NCI-H2227 (cell line): ENCODE results near the gene TBX10.
"Not testable (repeated sequence)": the region's sequence is repeated elsewhere in the genome, so short reads cannot be mapped to it uniquely, and the experiment has no call there.

Source experiments
- DNase-seq: peaks from one replicate; lab custom pipeline; 2025; ENCODE audit not compliant: unreplicated experiment; lab: John Stamatoyannopoulos, UW

Gene TBX10

DNA sequence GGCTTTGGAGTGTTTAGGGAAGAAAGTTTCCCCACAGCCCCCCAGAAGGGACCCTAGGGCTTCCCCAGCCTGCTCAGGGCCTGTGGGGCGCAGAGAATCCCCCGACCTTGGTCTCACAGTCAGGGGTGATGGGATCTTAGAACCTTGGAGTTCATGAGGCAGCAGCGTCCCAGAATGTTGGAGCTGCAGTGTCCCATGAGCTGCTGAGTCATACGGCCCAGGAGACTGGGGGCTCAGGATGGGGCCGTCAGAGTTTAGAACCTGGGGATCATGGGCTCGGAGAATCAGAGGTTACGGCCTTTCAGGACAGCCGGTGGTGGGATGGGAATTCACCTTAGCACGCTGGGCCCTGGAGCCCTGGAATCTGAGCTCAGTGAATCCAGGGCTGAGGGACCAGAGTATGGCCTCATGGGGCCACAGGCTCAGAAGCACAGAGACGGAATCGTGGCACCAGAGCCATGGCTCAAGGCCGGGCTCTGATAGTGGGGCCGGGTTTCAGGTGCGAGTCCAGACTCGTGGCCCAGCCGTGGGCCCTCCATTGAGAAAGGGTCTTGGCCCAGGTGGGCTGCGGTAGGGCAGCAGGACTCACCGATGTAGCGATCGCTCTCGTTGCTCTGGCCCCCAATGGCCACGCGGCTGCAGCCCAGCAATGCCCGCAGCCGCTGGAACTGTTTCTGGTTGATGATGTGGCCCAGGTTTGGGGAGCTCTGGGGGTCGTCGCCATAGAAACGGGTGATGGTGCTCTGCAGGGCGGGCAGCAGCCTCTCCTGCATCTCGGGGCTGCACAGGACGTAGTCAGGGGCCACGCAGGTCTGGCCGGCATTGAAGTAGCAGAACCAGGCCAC lies 25.4 kb upstream of the TBX10 start:
- no peak for DNase-seq

GRCh38 chr11:67664213-67664585 lies 24.6 kb upstream of the TBX10 start:
- DNase-seq = no peak

- DNase-seq = no peak
Observed at GRCh38 chr11:67663532-67664212, 24.1 kb upstream of the TBX10 start.

- no peak for DNase-seq
Observed at GRCh38 chr11:67662835-67663531, 23.4 kb upstream of the TBX10 start.

- DNase-seq = no peak
Observed at GRCh38 chr11:67662142-67662834, 22.7 kb upstream of the TBX10 start.

- DNase-seq = not testable (repeated sequence)
Observed at GRCh38 chr11:67660752-67661151, 21.2 kb upstream of the TBX10 start.

GRCh38 chr11:67659651-67660165 lies 20.1 kb upstream of the TBX10 start:
- DNase-seq = not testable (repeated sequence)

- DNase-seq = no peak
Observed at GRCh38 chr11:67657300-67657699, 17.7 kb upstream of the TBX10 start.

- no peak for DNase-seq
Observed at GRCh38 chr11:67656278-67656922, 16.8 kb upstream of the TBX10 start.

DNA sequence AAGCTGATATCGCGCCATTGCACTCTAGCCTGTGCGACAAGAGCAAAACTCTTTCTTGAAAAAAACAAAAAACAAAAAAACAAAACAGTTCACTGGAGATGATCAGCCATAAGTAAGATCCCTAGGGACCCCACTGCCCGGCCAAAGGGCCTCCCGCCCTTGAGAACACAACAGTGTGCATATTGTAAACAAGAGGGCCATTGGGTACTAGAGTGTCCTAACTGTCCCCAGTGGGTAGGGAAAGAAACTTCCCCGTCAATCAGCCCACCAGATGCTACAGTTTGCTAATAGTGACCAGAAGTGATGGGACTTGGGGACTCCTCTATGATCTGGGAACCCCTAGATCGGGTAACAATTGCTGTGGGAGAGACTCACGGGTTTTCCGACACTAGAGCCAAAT lies 14.7 kb upstream of the TBX10 start:
- no peak for DNase-seq

GRCh38 chr11:67652965-67653845 lies 13.6 kb upstream of the TBX10 start:
- DNase-seq = no peak

DNA sequence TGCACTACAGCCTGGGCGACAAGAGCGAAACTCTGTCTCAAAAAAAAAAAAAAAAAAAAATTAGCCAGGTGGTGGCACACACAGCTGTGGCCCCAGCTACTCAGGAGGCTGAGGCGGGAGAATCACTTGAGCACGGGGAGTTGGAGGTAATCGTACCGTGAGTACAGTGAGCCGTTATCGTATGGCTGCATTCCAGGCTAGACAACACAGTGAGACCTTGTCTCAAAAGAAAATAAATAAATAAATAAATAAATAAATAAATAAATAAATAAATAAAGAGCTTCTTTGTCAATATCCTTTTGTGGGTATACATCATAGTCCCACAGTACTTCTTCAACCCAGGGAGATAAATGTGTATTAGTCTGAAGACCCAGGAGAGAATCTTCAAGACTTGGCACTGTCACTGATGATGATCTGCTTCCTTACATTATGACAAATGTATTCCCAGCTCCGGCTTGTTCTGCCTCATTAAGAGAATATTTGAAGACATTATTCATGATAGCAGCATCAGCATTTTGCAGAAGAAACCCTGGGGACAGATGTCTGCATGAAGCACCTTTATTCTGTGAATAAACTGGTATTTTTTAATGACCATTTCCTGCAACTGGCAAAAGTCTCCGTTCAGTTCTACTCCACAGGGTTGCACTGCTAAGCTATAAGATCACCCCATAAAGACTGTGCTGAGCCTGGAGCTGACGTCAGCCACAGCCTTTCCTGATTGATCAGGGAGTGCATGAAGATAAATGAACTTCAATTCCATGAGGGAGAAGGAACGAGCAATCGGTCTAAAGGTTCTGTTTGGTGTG lies 12.6 kb upstream of the TBX10 start:
- DNase-seq = no peak

DNA sequence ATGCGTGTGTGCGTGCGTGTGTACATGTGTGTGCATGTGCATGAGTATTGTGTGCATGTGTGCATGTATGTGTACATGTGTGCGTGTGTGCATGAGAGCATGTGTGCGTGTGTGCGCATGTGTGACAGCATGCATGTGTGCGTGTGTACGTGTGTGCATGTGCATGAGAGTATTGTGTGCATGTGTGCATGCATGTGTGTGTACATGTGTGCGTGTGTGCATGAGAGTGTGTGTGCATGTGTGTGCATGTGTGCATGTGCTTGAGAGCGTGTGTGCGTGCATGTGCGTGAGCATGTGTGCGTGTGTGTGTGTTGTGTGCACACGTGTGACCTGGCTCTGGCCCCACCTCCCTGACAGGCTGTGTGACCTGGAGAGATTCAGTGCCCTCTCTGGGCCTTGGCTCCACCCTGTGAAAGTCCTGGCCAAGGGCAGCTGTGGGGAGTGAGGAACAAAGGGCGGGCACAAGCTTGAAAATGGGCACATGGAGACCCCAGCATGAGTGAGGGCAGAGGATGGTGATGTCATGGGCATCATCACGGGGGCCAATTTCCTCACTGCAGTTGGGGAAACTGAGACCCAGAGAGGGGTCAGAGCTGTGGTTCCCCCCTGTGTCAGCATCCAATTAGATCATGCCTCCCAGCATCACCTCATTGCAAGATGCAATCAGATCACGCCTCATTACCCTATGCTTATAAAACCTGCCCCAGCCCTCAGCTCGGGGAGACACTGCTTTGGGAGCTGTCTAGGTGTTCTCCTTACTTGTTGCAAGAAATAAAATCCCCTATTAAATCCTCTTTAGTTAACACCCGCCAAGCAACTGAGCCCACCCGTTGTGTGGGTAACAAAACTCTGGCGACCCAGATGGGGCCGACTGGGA lies 10.3 kb upstream of the TBX10 start:
- DNase-seq = no peak

DNA sequence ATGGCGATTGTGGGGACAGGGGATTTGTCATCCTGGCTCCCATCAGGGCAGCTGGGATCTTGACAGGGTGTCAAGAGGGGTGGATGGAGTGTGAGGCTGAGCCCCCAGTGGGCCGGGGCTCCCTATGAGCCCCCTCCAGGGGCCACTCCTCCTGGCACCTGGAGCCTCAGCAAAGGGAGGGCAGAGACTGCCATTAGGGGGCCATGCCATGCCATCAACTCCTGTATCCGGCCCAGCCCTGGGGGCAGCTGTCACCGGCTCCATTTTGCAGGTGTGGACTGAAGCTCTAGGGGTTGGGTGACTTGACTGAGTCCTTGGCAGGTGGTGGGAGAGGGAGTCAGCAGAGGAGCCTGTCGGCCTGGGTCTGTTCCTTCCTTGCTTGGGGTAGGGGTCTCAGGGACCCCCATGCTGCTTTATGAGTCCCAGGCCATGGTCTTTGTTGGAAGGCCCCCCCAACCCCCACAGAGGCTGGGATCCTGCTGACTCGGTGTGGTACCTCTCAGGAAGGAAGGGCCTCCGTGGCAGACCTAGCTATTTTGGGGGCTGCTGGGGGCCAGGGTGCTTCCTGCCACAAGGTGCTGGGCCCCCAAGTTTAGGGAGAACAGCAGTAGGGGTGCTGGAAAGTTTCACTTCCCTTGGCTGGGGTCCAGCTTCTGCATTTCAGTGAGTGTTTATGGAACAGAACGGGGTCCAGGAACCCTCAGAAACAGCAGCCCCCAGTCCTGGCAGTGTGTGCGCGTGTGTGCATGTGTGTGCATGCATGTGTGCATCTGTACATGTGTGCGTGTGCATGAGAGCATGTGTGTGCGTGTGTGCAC lies 9.4 kb upstream of the TBX10 start:
- no peak for DNase-seq

DNA sequence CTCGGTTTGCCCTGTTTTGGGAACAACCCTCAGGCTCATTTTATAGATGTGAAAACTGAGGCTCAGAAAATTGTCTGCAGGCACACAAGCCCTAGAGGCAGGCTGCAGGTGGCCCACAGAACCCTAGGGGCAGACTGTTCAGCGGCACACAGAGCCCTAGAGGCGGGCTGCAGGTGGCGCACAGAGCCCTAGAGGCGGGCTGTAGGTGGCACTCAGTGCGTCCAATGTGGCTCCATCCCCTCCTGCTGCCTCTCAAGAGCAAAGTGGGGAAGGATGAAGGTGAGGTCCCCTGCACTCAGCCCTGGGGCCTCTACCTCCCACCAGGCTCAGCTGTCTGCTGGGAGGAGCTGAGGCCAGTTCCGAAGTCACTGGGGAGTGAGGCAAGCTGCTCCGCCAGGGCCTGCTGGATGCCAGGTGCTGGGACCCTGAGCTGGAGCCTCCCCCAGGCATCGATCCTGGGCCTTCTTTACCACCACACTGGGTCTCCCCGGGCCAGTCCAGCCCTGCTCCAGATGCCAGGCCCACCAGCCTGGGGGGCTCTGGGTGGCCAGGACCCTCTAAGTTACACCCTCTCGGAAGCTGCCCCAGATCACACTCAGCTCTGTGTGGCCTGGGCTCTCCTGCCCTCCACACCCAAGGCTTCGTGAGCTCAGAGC lies 8.7 kb upstream of the TBX10 start:
- peak; percentile 35 for DNase-seq

DNA sequence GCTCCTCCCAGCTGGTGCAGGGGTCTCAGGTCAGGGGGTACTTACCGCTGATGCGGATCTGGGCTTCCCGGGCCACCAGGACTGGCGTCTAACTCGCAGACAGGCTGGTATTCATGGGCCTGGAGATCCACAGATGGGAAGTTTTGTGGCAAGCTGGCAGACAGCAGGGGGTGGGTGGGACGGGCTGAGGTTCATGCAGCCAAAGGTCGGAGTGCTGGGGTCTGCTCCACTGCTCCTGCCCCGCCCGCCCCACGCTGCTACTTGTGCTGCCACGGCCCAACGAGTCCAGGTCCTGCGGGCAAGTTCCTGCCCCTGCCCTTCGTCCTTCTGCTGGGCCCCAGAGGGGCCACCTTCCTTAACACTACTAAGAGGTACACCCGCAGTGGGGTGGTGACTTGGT lies 7.9 kb upstream of the TBX10 start:
- DNase-seq = no peak
